ENCODE results near the gene ZG16B. TPM values are rescaled to one million over a fixed set of nuclear protein-coding genes. Genes with fewer than 3 reads are reported as not detected.

ZG16B gene
- total RNA-seq, 1 experiment from 2014 or later, result 2.3 TPM

DNA sequence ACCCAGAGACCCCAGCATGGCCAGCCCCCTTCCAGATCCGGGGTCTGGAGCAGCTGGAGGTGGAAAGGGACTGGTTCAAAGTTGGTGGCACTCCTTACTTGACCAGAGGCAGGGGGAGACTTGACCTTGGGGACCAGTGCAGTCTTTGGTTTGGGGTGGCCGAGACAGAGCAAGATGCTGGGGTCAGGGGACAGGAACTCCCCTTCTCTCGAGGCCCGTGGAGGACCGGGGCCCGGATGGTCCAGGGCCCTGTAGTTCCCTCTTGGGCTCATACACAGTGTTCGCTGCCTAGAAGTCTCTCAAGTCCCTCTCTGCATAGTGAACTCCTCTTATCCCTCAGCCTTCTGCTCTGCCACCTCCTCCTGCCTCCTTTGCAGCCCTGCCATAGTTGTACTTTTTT is 42.1 kb upstream of the ZG16B start:
- Histone ChIP-seq H2AFZ (ENCODE audit: low read depth, low read length, poor library complexity, severe bottlenecking) (no peak overlapping the region), H3K4me3 (replicated peaks in 1 of 2; ENCODE audit: low read depth in 1 of 2, low read length in 2 of 2) (no peak overlapping the region), H3K9me2 (ENCODE audit: insufficient read depth) (no peaks in the 10 kb centered on the region), H3K9me3 (ENCODE audit: control insufficient read depth in 1 of 2, insufficient read depth in 1 of 2, low read depth in 1 of 2, low read length in 2 of 2) (no peaks in the 10 kb centered on the region), H4K20me1 (ENCODE audit: insufficient read depth) (no peaks in the 10 kb centered on the region), H3K79me2 (ENCODE audit: insufficient read depth, low read length) (no peaks in the 10 kb centered on the region), H3K4me2 (ENCODE audit: low read length) (no peak overlapping the region), H3K27ac (ENCODE audit: low read depth, low read length) (no peak overlapping the region), H3K9ac (ENCODE audit: low read length) (no peak overlapping the region), H3K27me3 (ENCODE audit: insufficient read depth, low read length) (no peaks in the 10 kb centered on the region), H3K4me1 (ENCODE audit: control insufficient read depth in 1 of 2, insufficient read depth in 2 of 2, low read length in 2 of 2) (peaks cover 4 to 8% of the 10 kb centered on the region in 2 experiments; a peak in 3 of 4 replicates), H3K36me3 (ENCODE audit: control insufficient read depth in 1 of 2, insufficient read depth in 2 of 2, low read length in 2 of 2) (no peaks in the 10 kb centered on the region)
- DNase-seq (ENCODE audit: low read depth, low spot score) (no peak), ATAC-seq (no peak)
- BruUV-seq (replicated peaks), result no TSS peak
- no peak for TF ChIP-seq ZNF274 (IDR thresholded peaks at IDR 0.05; ENCODE audit: low read depth, low read length)
- ChIA-PET RAD21 (ENCODE audit: low non-redundant PET in 1 of 2, low total read pairs in 2 of 2, uncharacterized antibody in 2 of 2, unreplicated experiment in 2 of 2) (no interaction called here), POLR2A (interaction anchor here (0.7 kb wide), 1 partner anchor 68 kb away, joined by 3 read pairs; no protein-coding TSS in a partner anchor), CTCF (no interaction called here)
- intact Hi-C loops (cut with micrococcal nuclease), result no loop called here

DNA sequence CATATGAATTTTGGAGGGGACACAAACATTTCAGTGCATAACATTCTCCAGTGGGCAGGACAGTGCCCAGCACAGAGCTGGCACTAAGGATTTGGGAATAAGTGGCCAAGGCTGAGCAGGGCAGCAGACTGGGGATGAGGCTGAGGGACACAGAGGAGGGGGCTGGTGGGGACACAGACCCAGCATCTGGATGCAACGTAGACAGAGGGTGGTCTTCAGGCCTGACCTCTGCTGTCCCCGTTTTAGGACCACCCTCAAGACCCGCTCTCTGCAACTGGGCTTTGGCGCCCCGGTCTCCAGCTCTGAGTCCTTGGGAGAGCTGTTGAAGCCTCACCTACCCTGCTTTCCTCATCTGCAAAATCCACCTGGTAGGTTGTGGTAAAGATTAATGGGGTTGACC is 39.5 kb upstream of the ZG16B start:
- Histone ChIP-seq H4K20me1 (ENCODE audit: insufficient read depth) (no peaks in the 10 kb centered on the region), H3K4me3 (replicated peaks in 1 of 2; ENCODE audit: low read depth in 1 of 2, low read length in 2 of 2) (no peak overlapping the region), H3K36me3 (ENCODE audit: control insufficient read depth in 1 of 2, insufficient read depth in 2 of 2, low read length in 2 of 2) (no peaks in the 10 kb centered on the region), H3K4me2 (ENCODE audit: low read length) (no peak overlapping the region), H3K9me3 (ENCODE audit: control insufficient read depth in 1 of 2, insufficient read depth in 1 of 2, low read depth in 1 of 2, low read length in 2 of 2) (no peaks in the 10 kb centered on the region), H2AFZ (ENCODE audit: low read depth, low read length, poor library complexity, severe bottlenecking) (no peak overlapping the region), H3K79me2 (ENCODE audit: insufficient read depth, low read length) (no peaks in the 10 kb centered on the region), H3K27me3 (ENCODE audit: insufficient read depth, low read length) (no peaks in the 10 kb centered on the region), H3K9ac (ENCODE audit: low read length) (no peak overlapping the region), H3K4me1 (ENCODE audit: control insufficient read depth in 1 of 2, insufficient read depth in 2 of 2, low read length in 2 of 2) (peaks cover 12 to 22% of the 10 kb centered on the region in 2 experiments), H3K27ac (ENCODE audit: low read depth, low read length) (no peak overlapping the region), H3K9me2 (ENCODE audit: insufficient read depth) (no peaks in the 10 kb centered on the region; the same call in 1 of the 2 replicates)
- intact Hi-C loops (cut with micrococcal nuclease), result no loop called here
- ChIA-PET POLR2A (no interaction called here), CTCF (no interaction called here), RAD21 (ENCODE audit: low non-redundant PET in 1 of 2, low total read pairs in 2 of 2, uncharacterized antibody in 2 of 2, unreplicated experiment in 2 of 2) (no interaction called here)
- no peak for DNase-seq (ENCODE audit: low read depth, low spot score)
- no TSS peak for BruUV-seq (replicated peaks)
- ATAC-seq, result no peak
- TF ChIP-seq POLR2A (IDR thresholded peaks at IDR 0.05; ENCODE audit: borderline replicate concordance, extremely low read depth, insufficient read depth, insufficient read length), result no peak
- no peak for TF ChIP-seq SIN3A (IDR thresholded peaks at IDR 0.05; ENCODE audit: low read depth)
- no peak for TF ChIP-seq ZBTB33 (IDR thresholded peaks at IDR 0.05; ENCODE audit: extremely low read depth, insufficient replicate concordance, low read length)
- no peak for TF ChIP-seq RAD21 (IDR thresholded peaks at IDR 0.05; ENCODE audit: low read depth)
- no peak for TF ChIP-seq POLR2AphosphoS5 (IDR thresholded peaks at IDR 0.05; ENCODE audit: low read depth, low read length)
- no peak for TF ChIP-seq REST (IDR thresholded peaks at IDR 0.05; ENCODE audit: low read depth)
- no peak for TF ChIP-seq YY1 (IDR thresholded peaks at IDR 0.05; ENCODE audit: extremely low read depth, insufficient replicate concordance, low read depth, low read length)
- TF ChIP-seq, protein P1, sequence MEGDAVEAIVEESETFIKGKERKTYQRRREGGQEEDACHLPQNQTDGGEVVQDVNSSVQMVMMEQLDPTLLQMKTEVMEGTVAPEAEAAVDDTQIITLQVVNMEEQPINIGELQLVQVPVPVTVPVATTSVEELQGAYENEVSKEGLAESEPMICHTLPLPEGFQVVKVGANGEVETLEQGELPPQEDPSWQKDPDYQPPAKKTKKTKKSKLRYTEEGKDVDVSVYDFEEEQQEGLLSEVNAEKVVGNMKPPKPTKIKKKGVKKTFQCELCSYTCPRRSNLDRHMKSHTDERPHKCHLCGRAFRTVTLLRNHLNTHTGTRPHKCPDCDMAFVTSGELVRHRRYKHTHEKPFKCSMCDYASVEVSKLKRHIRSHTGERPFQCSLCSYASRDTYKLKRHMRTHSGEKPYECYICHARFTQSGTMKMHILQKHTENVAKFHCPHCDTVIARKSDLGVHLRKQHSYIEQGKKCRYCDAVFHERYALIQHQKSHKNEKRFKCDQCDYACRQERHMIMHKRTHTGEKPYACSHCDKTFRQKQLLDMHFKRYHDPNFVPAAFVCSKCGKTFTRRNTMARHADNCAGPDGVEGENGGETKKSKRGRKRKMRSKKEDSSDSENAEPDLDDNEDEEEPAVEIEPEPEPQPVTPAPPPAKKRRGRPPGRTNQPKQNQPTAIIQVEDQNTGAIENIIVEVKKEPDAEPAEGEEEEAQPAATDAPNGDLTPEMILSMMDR (IDR thresholded peaks at IDR 0.05 in 2 of 3, conservative IDR thresholded peaks at IDR 0.05 in 1 of 3; ENCODE audit: borderline replicate concordance in 1 of 3, insufficient read depth in 1 of 3, low read depth in 2 of 3, low read length in 2 of 3), result no peak
- no peak for TF ChIP-seq CEBPB (IDR thresholded peaks at IDR 0.05; ENCODE audit: low read depth)
- no peak for TF ChIP-seq ATF3 (IDR thresholded peaks at IDR 0.05)
- no peak for TF ChIP-seq MAX (IDR thresholded peaks at IDR 0.05)
